Right hindlimb (tissue), 1 donor: ENCODE data around the gene HDAC10.
"Not testable (repeated sequence)": the region's sequence is repeated elsewhere in the genome, so short reads cannot be mapped to it uniquely, and the experiment has no call there.

ENCODE experiments used
- DNase-seq: peaks from one replicate; pipeline ENCODE4 v3.0.0-alpha.2; 2018

Gene HDAC10

GRCh38 chr22:50285568-50286229 is 34.6 kb upstream of the HDAC10 start:
- DNase-seq = no peak

DNA sequence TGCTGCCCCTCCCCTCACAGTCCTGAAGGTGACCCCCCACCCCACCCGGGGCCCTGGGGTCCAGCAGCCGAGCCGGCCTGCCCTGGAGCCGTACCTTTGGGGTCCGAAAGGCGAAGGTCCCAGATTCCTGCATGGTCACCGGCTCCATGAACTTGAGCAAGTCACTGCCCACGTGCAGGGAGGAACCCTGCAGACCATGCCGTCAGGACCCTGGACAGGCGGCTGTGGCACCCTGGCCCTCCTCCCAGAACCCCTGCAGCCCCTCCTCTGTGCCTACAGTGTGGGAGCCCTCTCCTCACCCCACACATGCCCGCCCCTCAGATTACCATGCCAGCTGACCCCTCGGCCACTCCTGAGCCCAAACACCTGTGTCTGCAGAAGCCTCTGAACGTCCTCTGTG is 33.4 kb upstream of the HDAC10 start:
- DNase-seq = no peak

- no peak for DNase-seq
Measured at GRCh38 chr22:50283821-50284220, 32.8 kb upstream of the HDAC10 start.

- no peak for DNase-seq
Measured at GRCh38 chr22:50282361-50283155, 31.5 kb upstream of the HDAC10 start.

GRCh38 chr22:50281957-50282356 is 30.9 kb upstream of the HDAC10 start:
- DNase-seq = no peak

DNA sequence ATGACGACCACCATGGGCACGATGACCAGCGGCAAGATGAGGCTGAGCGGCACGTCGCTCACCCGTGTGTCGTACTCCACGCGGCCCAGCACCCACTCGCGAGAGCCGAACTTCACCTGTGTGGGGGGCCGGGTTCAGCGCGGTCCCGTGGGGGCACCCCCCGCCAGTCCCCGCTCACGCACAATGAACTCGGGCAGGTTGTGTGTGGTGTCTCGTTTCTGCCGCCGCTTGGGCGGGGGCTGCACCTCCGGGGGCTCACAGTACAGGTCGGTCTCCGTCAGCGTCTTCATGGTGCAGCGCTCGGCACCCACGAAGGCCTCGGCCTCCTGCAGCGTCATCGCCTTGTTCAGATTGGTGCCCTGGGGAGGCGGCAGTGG is 30.3 kb upstream of the HDAC10 start:
- no peak for DNase-seq

DNA sequence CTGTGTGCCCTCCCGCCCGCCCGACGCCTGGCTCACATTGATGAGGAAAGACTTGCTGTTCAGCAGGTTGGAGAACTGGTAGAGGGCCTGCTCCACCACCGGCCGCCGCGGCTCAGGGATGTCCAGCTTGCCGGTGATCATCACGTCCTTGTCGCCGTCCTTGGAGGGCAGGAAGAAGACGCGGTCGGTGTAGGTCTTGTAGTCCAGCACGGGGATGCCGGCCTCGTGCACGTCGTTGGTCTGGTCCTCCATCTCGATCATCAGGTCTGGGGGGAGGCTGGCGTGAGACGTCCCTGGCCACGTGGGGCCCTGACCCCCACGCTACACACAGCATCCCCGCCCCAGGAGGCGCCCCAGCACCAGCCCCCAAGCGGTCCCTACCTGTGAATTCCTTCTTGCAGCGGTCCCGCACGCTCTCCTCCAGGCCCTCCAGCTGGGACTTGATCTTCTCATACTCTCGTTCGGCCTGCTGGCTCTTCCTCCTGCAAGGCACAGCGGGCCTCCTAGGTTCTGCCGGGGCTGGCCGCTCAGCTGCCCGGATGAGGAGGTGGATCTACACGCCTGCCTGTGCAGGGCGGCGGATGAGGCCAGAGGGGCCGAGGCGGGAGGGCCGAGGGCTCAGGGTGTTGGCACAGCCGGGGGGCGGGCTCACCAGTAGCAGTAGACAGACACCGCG is 29.8 kb upstream of the HDAC10 start:
- DNase-seq = no peak

- DNase-seq = no peak
Measured at GRCh38 chr22:50280022-50280707, 29.1 kb upstream of the HDAC10 start.

DNA sequence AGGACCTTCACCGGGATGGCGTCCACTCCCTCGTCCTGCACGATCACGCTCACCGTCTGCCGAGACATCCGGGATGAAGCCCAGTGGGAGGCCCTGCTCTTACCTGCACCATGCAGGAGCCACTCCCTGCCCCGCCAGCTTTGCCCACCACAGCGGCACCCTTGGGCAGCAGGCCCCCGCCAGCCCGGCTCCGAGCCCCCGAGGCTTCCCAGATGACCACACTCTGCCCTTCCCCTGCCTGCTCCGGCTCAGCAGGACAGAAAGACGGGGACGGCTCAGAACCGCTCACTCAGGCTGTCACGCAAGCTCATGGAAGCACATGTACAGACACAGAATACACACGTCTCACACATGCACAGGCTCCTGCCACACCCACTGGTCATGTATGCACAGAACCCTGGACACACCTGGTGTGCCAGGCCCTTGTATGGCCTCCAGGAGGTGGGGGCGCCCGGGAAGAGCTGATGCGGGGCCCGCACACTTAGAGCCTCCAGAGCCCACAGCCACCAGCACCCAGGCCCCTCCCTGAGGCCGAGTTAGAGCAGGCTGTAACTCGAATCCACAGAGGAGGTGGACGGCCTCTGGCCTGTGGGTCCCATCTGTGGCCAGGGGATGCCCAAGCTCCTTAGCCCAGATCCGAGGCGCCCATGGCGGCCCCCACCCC is 28.0 kb upstream of the HDAC10 start:
- no peak for DNase-seq

DNA sequence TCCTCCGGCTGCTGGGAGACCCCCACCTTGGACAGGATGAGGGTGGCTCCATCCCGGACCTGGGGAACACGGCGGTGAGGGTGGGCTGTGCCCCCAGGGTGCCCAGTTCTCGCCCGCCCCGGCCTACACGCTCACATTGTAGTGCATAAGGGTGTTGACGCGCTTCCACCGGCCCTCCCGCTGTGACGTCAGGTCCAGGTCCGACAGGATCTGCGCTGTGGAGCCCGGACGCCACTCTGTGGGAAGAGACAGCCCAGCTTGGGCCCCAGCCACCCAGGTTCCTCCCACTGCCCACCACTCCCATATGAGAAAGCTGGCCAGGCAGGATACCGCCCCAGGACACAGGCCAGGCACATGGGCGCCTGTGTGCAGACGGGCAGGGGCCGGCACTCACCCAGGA is 27.4 kb upstream of the HDAC10 start:
- no peak for DNase-seq

GRCh38 chr22:50277761-50278160 is 26.7 kb upstream of the HDAC10 start:
- no peak for DNase-seq

DNA sequence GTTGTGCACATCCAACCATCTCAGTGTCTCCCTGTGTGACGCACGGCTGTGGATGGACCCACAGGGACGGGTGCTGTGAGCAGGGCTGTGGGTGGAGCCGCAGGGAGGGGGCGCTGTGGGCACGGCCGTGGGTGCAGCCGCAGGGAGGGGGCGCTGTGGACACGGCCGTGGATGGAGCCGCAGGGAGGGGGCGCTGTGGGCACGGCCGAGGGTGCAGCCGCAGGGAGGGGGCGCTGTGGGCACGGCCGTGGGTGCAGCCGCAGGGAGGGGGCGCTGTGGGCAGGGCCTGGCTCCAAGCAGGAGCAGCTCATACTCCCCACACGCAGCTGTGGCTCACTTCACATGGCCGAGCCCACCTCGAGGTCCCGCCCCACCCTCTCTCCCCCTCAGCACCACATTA is 25.1 kb upstream of the HDAC10 start:
- DNase-seq = peak; percentile 55

DNA sequence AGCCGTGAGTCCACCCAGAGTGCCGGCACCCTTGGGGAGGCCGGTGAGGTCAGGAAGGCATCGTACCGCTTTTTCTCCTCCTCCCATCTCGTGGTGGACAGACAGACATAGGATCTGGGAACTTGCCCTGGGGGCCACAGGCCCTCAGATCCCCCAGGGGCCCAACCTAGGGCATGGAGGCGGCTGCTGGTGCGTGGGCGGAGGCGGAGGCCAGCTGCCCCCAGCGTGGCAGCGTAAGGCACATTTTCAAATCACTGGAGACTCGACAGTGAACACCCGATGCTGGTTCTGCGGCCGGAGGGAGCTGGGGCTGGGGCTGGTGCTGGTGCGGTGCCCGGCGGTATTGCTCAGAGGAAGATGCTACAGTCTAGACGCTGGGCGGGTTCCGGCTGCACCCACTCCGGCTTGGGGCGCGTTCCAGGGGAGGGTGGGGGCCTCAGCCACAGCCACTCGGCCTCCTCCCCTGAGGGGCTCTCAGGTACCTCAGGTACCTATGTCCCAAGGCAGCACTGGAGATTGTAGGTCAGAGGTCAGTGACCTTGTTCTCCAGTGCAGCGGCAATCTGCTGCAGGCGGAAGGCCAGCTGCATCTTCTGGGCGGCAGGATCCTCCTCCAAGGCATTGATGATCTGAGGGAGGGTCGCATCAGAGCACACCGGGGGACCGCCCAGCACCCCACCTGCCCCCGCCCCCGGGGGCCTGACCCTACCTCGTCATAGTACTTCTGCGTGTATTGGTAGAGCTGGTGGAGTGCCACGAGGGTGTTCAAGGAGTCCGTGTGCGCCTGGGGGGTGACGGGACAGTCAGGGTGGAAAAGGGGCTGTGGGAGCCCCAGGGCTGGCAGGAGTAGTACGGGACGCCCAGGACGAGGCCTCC is 24.4 kb upstream of the HDAC10 start:
- DNase-seq = no peak

- no peak for DNase-seq
Measured at GRCh38 chr22:50274771-50275170, 23.7 kb upstream of the HDAC10 start.

DNA sequence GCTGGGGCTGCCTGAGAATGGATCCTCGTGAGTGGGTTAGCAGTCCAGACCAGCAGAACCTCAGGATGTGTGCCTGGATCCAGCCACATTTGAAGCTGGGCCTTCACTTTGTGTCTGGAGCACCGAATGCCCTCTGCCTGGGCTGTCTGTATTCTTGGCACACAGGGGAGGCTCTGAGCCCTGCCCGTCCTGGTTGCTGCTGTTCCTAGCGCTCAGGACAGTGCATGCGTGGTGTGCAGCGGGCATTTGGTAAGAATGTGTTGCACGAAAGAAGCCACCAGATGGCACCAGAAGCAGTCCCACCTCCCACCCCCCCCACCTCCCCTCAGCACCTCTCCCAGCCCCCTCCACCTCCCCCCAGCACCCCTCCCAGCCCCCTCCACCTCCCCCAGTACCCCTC is 23.2 kb upstream of the HDAC10 start:
- DNase-seq = peak; percentile 64

GRCh38 chr22:50273781-50274180 is 22.7 kb upstream of the HDAC10 start:
- DNase-seq = not testable (repeated sequence)

DNA sequence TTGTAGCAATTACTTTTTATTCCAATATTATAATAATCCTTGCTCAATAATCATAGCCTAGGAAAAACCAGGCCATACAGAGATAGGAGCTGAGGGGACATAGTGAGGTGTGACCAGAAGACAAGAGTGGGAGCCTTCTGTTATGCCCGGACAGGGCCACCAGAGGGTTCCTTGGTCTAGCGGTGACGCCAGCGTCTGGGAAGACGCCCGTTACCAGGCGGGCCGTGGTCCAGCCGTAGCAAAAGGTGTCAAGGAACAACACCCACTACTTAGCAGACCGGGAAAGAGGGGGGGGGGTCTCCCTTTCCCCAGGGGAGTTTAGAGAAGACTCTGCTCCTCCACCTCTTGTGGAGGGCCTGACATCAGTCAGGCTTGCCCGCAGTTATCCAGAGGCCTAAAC is 22.3 kb upstream of the HDAC10 start:
- DNase-seq = not testable (repeated sequence)

GRCh38 chr22:50272044-50272802 is 21.2 kb upstream of the HDAC10 start:
- no peak for DNase-seq

DNA sequence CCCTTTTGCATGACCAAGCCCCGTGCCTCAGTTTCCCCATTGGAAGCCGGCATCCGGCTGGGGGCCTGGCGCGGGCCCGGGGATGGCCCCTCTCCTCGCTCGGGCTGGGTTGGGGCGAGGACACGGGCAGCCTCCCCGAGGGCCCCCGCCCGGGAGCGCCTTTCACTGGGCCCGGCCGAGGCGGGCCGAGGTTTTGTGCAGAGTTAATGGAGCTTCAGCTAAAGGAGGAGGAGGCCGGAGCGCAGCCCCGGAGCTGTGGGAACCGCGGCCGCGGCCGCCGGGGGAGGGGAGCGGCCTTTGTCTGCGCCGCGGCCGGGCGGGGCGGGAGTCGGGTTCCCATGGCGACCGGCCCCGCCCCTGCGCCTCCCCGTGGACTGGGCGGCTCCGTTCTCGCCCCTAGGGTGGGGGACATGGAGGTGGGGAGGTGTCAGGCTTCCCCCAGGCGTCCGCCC is 20.5 kb upstream of the HDAC10 start:
- no peak for DNase-seq

DNA sequence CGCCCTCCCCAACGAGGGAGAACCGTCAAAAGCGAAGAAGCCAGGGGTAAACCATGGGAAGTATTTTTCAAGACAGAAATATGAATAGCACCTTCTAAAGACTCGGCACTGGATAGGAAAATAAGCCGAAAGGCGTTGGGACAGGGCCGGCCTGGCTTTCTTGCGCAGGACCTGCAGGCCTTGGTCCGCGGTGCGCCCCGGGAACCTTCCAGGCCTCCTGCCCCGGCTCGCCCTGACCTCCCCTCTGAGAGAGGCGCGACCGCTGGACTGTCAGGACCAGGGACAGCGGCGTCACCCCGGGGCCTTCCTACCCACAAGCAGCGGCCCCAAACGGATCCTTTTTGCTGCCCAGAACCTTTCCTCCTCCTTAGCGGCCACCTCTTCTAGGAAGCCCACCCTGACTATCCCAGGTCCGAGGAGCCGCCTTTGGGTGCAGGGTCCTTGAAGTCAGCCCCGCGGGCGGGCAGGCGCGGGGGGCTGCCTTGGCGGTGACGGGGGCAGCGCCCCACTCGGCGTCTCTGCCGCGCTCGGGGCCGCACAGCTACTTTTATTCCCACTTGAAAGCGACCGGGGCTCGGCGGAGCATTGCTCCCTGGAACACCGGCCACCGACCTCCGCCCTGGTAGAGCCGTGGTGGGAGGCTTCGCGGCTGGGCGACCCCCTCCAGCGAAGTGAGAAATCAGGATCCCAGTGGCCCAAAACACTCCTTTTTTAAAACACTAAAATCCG is 19.8 kb upstream of the HDAC10 start:
- peak; percentile 81 for DNase-seq
